Endodermal cell (in vitro differentiated cells): ENCODE data around the gene TCF12. TPM values are rescaled to one million over a fixed set of nuclear protein-coding genes. Genes with fewer than 3 reads are reported as not detected.

Experiments
- DNase-seq: peaks from one replicate; pipeline ENCODE4 v3.0.0-alpha.2; 2017
- H3K27ac ChIP-seq: 2 replicates; pipeline ENCODE4 v1.5.1; 2013; ENCODE audit warnings: mild to moderate bottlenecking, low read depth, low read length, moderate library complexity
- H3K27me3 ChIP-seq: 2 replicates; pipeline ENCODE4 v1.6.1; 2013; ENCODE audit warnings: mild to moderate bottlenecking, low read length, moderate library complexity; ENCODE audit not compliant: insufficient read depth, control insufficient read depth, poor library complexity, severe bottlenecking
- H3K36me3 ChIP-seq: 2 replicates; pipeline ENCODE4 v1.7.0; 2013; ENCODE audit warnings: mild to moderate bottlenecking, low read length, moderate library complexity; ENCODE audit not compliant: control insufficient read depth, insufficient read depth
- H3K4me1 ChIP-seq: one replicate; pipeline ENCODE4 v1.7.0; 2013; ENCODE audit warnings: low read length; ENCODE audit not compliant: control insufficient read depth, insufficient read depth
- H3K4me3 ChIP-seq: 2 replicates; pipeline ENCODE4 v1.5.1; 2013; ENCODE audit warnings: mild to moderate bottlenecking, low read length, moderate library complexity
- H3K9ac ChIP-seq: 2 replicates; pipeline ENCODE4 v1.6.1; 2013; ENCODE audit warnings: mild to moderate bottlenecking, low read length, moderate library complexity; ENCODE audit not compliant: poor library complexity, severe bottlenecking; ENCODE audit errors: extremely low read depth
- H3K9me3 ChIP-seq: 2 replicates; pipeline ENCODE4 v1.6.1; 2013; ENCODE audit warnings: mild to moderate bottlenecking, low read length, moderate library complexity; ENCODE audit not compliant: control insufficient read depth
- H3K27ac Mint-ChIP-seq: 2 replicates; pipeline ENCODE4 v1.8.0; 2020; ENCODE audit warnings: mixed read lengths
- H3K27me3 Mint-ChIP-seq: 2 replicates; pipeline ENCODE4 v1.8.0; 2021; ENCODE audit warnings: mild to moderate bottlenecking, mixed read lengths; ENCODE audit not compliant: insufficient read depth
- H3K36me3 Mint-ChIP-seq: 2 replicates; pipeline ENCODE4 v1.8.0; 2020; ENCODE audit warnings: low read depth, mixed read lengths
- H3K4me1 Mint-ChIP-seq: 2 replicates; pipeline ENCODE4 v1.8.0; 2020; ENCODE audit warnings: mixed read lengths
- H3K4me3 Mint-ChIP-seq: 2 replicates; pipeline ENCODE4 v1.8.0; 2020; ENCODE audit warnings: mild to moderate bottlenecking, moderate library complexity, mixed read lengths
- H3K9me3 Mint-ChIP-seq: 2 replicates; pipeline ENCODE4 v1.8.0; 2020; ENCODE audit warnings: mild to moderate bottlenecking, mixed read lengths
- CTCF ChIP-seq: fragments of 200-600 bp; sonication (generic); conservative IDR thresholded peaks from 2 replicates; pipeline ENCODE4 v1.5.0; 2021; ENCODE audit warnings: antibody characterized with exemption, mild to moderate bottlenecking
- WGBS, 2 experiments: methylation state at CpG; one replicate each; pipeline versions ENCODE4 v1.1.5 to v1.1.7; 2013; ENCODE audit warnings: missing lambda C conversion rate in 2 of 2, mixed read lengths in 1 of 2; ENCODE audit not compliant: insufficient coverage in 1 of 2, insufficient read length in 1 of 2; 5-methylcytosine and 5-hydroxymethylcytosine counted together
- total RNA-seq, 2 donors: library from RNA; stranded (reverse); fragmentation: NEBNext Ultra II Directional in 1 of 2; extraction: Animal tissue kit (Norgen Biotek cat#: 25700) in 1 of 2; gene quantifications; 2 replicates in 1 of 2; 3 replicates in 1 of 2; pipeline ENCODE4 v1.2.1, GENCODE V29; 2021

The TCF12 gene
- total RNA-seq, 2 donors from 2014 or later, result 103 to 121 TPM

GRCh38 chr15:57109005-57109404, 190.6 kb downstream of the TCF12 start:
- peaks cover 2% of the 10 kb centered on the region for H3K9me3 Mint-ChIP-seq
- 100% methylated on average over 1 of the region's 2 CpGs; no CpG with 5 or more reads in 1 of the 2 experiments for WGBS, 2 experiments
- H3K4me3 Mint-ChIP-seq, result no peak overlapping the region
- no peak overlapping the region for H3K27ac ChIP-seq
- DNase-seq, result no peak
- no peak overlapping the region for H3K9ac ChIP-seq
- H3K9me3 ChIP-seq, result no peaks in the 10 kb centered on the region
- H3K36me3 ChIP-seq, result no peaks in the 10 kb centered on the region
- H3K4me1 Mint-ChIP-seq, result peaks cover 13% of the 10 kb centered on the region
- H3K27me3 Mint-ChIP-seq, result no peaks in the 10 kb centered on the region
- H3K4me1 ChIP-seq, result peaks cover 3% of the 10 kb centered on the region
- H3K27me3 ChIP-seq, result no peaks in the 10 kb centered on the region
- H3K36me3 Mint-ChIP-seq, result peaks cover 26% of the 10 kb centered on the region
- no peak for TF ChIP-seq CTCF
- H3K27ac Mint-ChIP-seq, result no peak overlapping the region
- no peak overlapping the region for H3K4me3 ChIP-seq

GRCh38 chr15:57111002-57111401, 192.6 kb downstream of the TCF12 start:
- Histone ChIP-seq H3K36me3 (no peaks in the 10 kb centered on the region), H3K9me3 (no peaks in the 10 kb centered on the region), H3K27me3 (no peaks in the 10 kb centered on the region), H3K27ac (no peak overlapping the region), H3K4me1 (peaks cover 3% of the 10 kb centered on the region), H3K4me3 (no peak overlapping the region), H3K9ac (no peak overlapping the region)
- Mint-ChIP-seq H3K27ac (no peak overlapping the region), H3K27me3 (no peaks in the 10 kb centered on the region), H3K36me3 (peaks cover 13% of the 10 kb centered on the region), H3K4me1 (peaks cover 13% of the 10 kb centered on the region), H3K9me3 (peaks cover 1% of the 10 kb centered on the region), H3K4me3 (no peak overlapping the region)
- no peak for DNase-seq
- TF ChIP-seq CTCF, result peak; percentile 66
- 90 to 93% methylated on average over 3 to 4 of the region's 4 CpGs for WGBS, 2 experiments

- H3K4me3 Mint-ChIP-seq, result no peak overlapping the region
- no peak overlapping the region for H3K27ac ChIP-seq
- H3K4me1 Mint-ChIP-seq, result peaks cover 13% of the 10 kb centered on the region
- no peaks in the 10 kb centered on the region for H3K27me3 ChIP-seq
- 57 to 87% methylated on average over 1 to 2 of the region's 2 CpGs for WGBS, 2 experiments
- H3K9ac ChIP-seq, result no peak overlapping the region
- H3K4me3 ChIP-seq, result no peak overlapping the region
- H3K27me3 Mint-ChIP-seq, result no peaks in the 10 kb centered on the region
- no peak for TF ChIP-seq CTCF
- peaks cover 3% of the 10 kb centered on the region for H3K4me1 ChIP-seq
- H3K36me3 ChIP-seq, result peaks cover 4% of the 10 kb centered on the region
- H3K9me3 ChIP-seq, result no peaks in the 10 kb centered on the region
- peaks cover 5% of the 10 kb centered on the region for H3K36me3 Mint-ChIP-seq
- no peak for DNase-seq
- no peaks in the 10 kb centered on the region for H3K9me3 Mint-ChIP-seq
- H3K27ac Mint-ChIP-seq, result peak overlapping the region; percentile 82
These were observed 193.7 kb downstream of the TCF12 start for GRCh38 chr15:57112178-57112577.
